K562 (cell line): ENCODE measurements around the gene GMPR. TPM values are rescaled to one million over a fixed set of nuclear protein-coding genes. Genes with fewer than 3 reads are reported as not detected.

Experiments
- KLF6 ChIP-seq: fragments of 250-450 bp; sonication (Bioruptor Pico); IDR thresholded peaks from 2 replicates; pipeline ENCODE4 v1.4.0; 2020; ENCODE audit warnings: mild to moderate bottlenecking, moderate library complexity, borderline replicate concordance
- MED1 ChIP-seq: sonication (generic); formaldehyde crosslinking; IDR thresholded peaks from 2 replicates; pipeline ENCODE4 v1.8.1; 2023; ENCODE audit warnings: missing genetic modification reagents, borderline replicate concordance
- MTA3 ChIP-seq: fragments of 450-650 bp; formaldehyde crosslinking; IDR thresholded peaks from 2 replicates; pipeline ENCODE4 v1.6.1; 2017; ENCODE audit warnings: mild to moderate bottlenecking, borderline replicate concordance
- REST ChIP-seq, 2 experiments: fragments of 450-650 bp; formaldehyde crosslinking in 1 of 2; IDR thresholded peaks; 2 replicates each; pipeline versions ENCODE4 v1.4.0 to v1.6.1; 2014 to 2020; ENCODE audit warnings: mild to moderate bottlenecking in 2 of 2, borderline replicate concordance in 1 of 2, low read depth in 1 of 2
- SFPQ ChIP-seq: fragments of 200-400 bp; formaldehyde crosslinking; IDR thresholded peaks from 2 replicates; pipeline ENCODE4 v1.6.1; 2017; ENCODE audit warnings: mild to moderate bottlenecking, low read depth, low read length, moderate library complexity
- UBTF ChIP-seq, 2 experiments: IDR thresholded peaks; 2 replicates each; pipeline ENCODE4 v1.6.1; 2012; ENCODE audit warnings: improper control_type of control experiment in 2 of 2, low read depth in 2 of 2, low read length in 2 of 2, borderline replicate concordance in 1 of 2
- ZNF518B ChIP-seq: fragments of 250-450 bp; sonication (Bioruptor Pico); IDR thresholded peaks from 2 replicates; pipeline ENCODE4 v1.5.0; 2021; ENCODE audit warnings: mild to moderate bottlenecking, moderate library complexity
- ZNF589 ChIP-seq: fragments of 200-800 bp; sonication (Bioruptor generic); IDR thresholded peaks from 2 replicates; pipeline ENCODE4 v1.6.1; 2016; ENCODE audit warnings: low read depth, missing genetic modification characterization, missing compliant biosample characterization
- ZNF79 ChIP-seq: fragments of 250-450 bp; sonication (Bioruptor Pico); IDR thresholded peaks from 2 replicates; pipeline ENCODE4 v1.4.0; 2020; ENCODE audit warnings: low read depth, mild to moderate bottlenecking, moderate library complexity
- polyA plus RNA-seq, 8 experiments: library from polyadenylated mRNA; depleted of rRNA in 4 of 8; stranded (reverse) in 5 of 8; unstranded in 3 of 8; fragments of >200 nt; fragmentation: Nextera tagmentation in 2 of 8; fragmentation: Illumina TruSeq in 1 of 8; extraction: Ambion mirVana in 2 of 8; extraction: Trizol in 1 of 8; gene quantifications; 2 replicates each; pipeline versions ENCODE4 v1.2.1 to v1.2.3, GENCODE V29; 2011 to 2014; ENCODE audit warnings: inconsistent platforms in 1 of 8, missing spikeins in 1 of 8
- total RNA-seq, 7 experiments: library from RNA; depleted of rRNA in 6 of 7; stranded (reverse); fragments of >200 nt in 6 of 7; fragmentation: Illumina TruSeq in 2 of 7; extraction: Trizol in 2 of 7; gene quantifications; 2 replicates each; pipeline versions ENCODE4 v1.2.1 to v1.2.3, GENCODE V29; 2011 to 2021; ENCODE audit warnings: low replicate concordance in 1 of 7

GMPR gene
- total and polyA plus RNA-seq, 9 of the 15 experiments (the other 6 are each of a cell fraction or from before 2014, with no cell fraction given), result 34.6 to 83.7 (median 49.8) TPM

GRCh38 chr6:16322666-16323312 lies 84.4 kb downstream of the GMPR start (continued):
- TF ChIP-seq REST (IDR thresholded peaks at IDR 0.05; ENCODE audit: borderline replicate concordance) (no peak; the same call in 1 of the 2 replicates), REST (CRISPR knock-in tag; IDR thresholded peaks at IDR 0.05; ENCODE audit: low read depth) (no peak), ZNF589 (peak; percentile 90), UBTF (IDR thresholded peaks at IDR 0.05; ENCODE audit: borderline replicate concordance in 1 of 2, low read depth in 2 of 2, low read length in 2 of 2) (0 out of 4 replicates have a peak, but pooled peaks of 1 of the 2 experiments have one; percentile 42), ZNF79 (CRISPR knock-in tag) (no peak), ZNF518B (no peak), KLF6 (no peak), MED1 (CRISPR knock-in tag) (no peak), SFPQ (no peak), MTA3 (peak; percentile 74; the same call in 1 of the 2 replicates)
